B cell (primary cell): ENCODE data around the gene WAC.

Source experiments
- CTCF ChIP-seq: fragments of 200-600 bp; IDR thresholded peaks from one replicate; pipeline ENCODE4 v1.8.0; 2022; ENCODE audit warnings: antibody characterized with exemption, mild to moderate bottlenecking
- EZH2 ChIP-seq: IDR thresholded peaks from 2 replicates; pipeline ENCODE4 v1.6.1; 2012; ENCODE audit warnings: borderline replicate concordance, low read depth, mild to moderate bottlenecking, moderate library complexity, low read length; ENCODE audit not compliant: insufficient read depth, poor library complexity, severe bottlenecking

GRCh38 chr10:28586176-28586575 lies 53.3 kb downstream of the WAC start:
- TF ChIP-seq CTCF, result no peak
- no peak for TF ChIP-seq EZH2
